ENCODE results near the gene TAF9.
"Not testable (repeated sequence)": the region's sequence is repeated elsewhere in the genome, so short reads cannot be mapped to it uniquely, and the experiment has no call there.

TAF9 gene

DNA sequence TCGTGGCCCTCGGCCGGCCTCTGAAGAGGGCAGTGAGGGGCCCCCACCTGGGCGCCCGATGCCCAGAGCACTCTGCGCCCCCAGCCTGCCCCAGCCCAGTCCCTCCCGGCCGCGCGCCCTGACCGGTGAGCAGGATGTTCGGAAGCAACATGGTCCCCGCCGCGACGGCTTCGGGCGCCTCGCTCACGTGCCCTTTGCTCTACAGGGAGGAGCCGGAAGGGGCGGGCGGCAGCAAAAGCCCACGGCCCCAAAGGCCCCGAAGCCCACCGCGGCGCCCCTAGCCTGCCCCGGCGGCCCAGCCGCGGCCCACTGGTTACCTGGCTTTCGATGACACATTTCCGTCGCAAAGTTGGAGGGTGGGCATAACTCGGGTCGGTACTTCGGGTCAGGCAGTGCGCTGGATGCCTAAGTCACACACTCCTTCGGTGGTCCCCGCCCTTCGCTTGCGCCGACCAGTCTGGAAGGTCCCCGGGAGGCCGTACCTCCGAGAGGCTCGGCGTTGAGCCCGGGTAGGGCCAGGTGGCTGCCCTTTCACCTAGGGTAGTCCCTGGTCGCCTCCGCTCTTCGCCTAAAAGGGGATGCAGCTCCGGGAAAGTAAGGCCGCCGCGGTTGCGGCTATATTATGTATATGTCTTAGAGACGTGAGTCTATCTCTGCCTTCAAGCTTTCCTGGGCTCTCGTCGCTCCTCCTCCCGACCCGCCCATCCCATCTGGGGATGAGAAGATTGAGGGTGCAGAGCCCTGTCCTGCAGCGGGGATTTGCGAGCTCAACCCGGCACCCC lies at the start of gene TAF9, which contains the start of the genes AK6 and RAD17:
Gene TAF9, minus strand, starts transcription at position 181 of the 782 bp plus-strand sequence. CDS start 3,783 bp downstream, outside the sequence.
Gene AK6, minus strand, starts transcription at position 181 of the 782 bp plus-strand sequence. Its CDS starts 30 bp downstream, at position 151.
Gene RAD17, plus strand, starts transcription at position 479 of the 782 bp plus-strand sequence. CDS start 2,391 bp downstream, outside the sequence.
- DNase-seq (ENCODE audit: low read depth, low spot score): peak; percentile 86

DNA sequence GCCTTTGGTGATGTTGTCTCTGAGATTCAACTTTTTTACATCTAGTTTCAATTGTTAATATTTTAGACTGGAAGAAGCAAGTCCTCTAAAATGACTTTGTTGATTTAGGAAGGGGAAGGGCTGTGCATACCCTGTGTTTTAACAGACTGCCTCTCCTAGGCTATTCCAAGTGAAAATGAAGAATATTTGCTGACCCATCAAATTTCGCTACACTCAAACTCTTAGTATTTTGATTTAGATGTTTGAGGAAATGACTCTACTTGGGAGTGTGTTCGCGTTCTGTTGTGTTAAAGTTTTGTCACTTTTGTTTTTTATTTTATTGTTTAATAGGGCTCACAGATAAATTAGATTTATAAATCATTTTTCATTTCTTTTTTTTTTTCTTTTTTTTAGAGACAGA lies 49.2 kb upstream of the TAF9 start:
- no peak for DNase-seq (ENCODE audit: low read depth, low spot score)

GRCh38 chr5:69416699-69417098 lies 47.4 kb upstream of the TAF9 start:
- no peak for DNase-seq (ENCODE audit: low read depth, low spot score)

- DNase-seq (ENCODE audit: low read depth, low spot score): no peak
These were observed 46.9 kb upstream of the TAF9 start for GRCh38 chr5:69416180-69416579.

DNA sequence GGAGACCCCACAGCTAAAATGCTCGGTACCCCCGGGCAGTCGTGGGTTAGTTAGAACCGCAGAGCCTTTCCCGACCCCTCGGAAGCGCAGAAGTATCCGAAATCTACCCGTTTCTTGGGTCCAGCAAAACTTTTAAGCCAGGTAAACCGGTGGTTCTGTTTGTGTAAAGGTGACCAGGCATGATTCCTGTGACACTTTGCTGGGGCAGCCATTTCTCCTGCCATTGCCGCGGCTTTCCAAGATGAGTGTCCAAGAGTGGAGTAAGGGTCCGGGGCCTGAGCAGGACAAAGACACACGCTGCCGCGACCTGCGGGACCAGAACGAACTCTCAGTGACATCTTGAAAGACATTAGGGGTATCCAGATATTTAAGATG lies 46.3 kb upstream of the TAF9 start:
- DNase-seq (ENCODE audit: low read depth, low spot score): no peak

DNA sequence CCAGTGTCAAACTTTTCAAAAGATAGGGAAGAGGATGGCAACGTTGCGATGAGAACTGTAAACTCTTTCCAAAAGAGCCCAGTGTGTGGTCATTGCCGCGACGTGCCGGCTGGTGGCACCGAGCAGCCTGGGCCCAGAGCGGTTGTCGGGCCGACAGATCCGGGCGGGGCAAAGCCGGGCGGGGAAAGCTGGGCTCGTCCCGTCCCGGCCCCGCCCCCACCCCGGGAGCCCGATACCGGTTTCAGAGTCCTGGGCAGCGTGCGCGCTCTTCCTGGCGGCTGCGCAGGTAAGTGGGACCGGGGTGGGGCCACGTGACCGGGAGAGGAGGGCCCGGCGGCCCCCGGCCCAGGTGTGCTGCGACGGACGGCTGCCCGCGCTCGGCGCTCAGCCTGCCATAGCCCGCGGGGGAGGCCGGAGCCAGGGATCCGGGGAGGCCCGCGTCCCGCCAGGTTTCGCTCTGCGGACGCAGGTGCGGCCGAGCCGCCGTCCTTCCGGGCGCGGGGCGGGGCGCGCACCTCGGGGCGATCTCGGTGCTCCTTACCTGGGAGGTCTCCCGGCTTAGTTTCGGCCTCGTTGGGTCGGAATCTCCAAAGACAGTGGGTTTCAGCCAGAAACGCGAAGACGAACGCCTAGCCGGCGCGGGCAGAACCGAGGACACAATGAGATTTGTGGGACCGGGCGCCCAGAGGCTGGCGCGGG lies 45.7 kb upstream of the TAF9 start, which contains the start of gene MARVELD2:
Gene MARVELD2, plus strand, starts transcription at position 232 of the 699 bp plus-strand sequence. CDS start 4,270 bp downstream, outside the sequence.
- DNase-seq (ENCODE audit: low read depth, low spot score): no peak

- no peak for DNase-seq (ENCODE audit: low read depth, low spot score)
These were observed 35.5 kb upstream of the TAF9 start for GRCh38 chr5:69404659-69405330.

- no peak for DNase-seq (ENCODE audit: low read depth, low spot score)
These were observed 9.1 kb upstream of the TAF9 start for GRCh38 chr5:69378376-69378775.

DNA sequence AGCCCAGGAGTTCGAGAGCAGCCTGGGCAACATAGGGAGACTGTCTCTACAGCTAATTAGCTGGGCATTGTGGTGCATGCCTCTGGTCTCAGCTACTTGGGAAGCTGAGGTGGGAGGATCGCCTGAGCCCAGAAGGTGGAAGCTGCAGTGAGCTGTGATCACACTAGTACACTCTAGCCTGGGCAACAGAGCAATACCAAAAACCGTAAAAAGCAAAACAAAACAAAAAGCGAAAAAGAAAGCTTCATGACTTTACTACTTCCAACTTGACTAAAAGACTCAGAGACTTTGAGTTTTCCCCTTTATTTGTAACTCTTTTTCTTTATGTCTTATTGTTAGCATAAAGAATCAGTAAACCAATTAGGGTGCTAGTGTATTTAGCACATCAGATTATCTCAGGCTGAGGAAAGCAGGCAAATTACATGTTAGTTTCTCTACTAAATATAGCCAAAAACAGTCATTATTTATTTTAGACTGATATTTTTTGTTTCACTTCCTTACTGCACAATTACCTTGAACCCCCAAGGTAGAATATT lies 5.7 kb upstream of the TAF9 start:
- no peak for DNase-seq (ENCODE audit: low read depth, low spot score)

DNA sequence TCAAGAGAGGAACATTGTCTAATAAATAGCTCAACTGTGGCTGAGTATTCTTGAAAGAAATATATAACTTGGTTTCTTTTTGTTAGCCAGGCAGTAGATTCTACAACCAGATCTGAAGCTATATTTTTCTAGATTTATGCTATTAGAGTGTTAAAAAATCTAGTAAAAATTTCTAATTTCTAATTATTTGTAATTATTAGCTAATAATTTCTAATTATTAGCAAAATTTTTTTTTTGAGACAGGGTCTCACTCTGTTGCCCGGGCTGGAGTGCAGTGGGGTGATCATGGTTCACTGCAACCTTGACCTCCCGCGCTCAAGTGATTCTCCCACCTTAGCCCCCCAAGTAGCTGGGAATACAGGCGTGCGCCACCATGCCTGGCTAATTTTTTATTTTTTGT lies 3.1 kb upstream of the TAF9 start:
- DNase-seq (ENCODE audit: low read depth, low spot score): no peak

GRCh38 chr5:69370335-69370734 lies 1.0 kb upstream of the TAF9 start:
- not testable (repeated sequence) for DNase-seq (ENCODE audit: low read depth, low spot score)

GRCh38 chr5:69368458-69369339 lies 621 bp downstream of the TAF9 start:
- DNase-seq (ENCODE audit: low read depth, low spot score): peak; percentile 5

DNA sequence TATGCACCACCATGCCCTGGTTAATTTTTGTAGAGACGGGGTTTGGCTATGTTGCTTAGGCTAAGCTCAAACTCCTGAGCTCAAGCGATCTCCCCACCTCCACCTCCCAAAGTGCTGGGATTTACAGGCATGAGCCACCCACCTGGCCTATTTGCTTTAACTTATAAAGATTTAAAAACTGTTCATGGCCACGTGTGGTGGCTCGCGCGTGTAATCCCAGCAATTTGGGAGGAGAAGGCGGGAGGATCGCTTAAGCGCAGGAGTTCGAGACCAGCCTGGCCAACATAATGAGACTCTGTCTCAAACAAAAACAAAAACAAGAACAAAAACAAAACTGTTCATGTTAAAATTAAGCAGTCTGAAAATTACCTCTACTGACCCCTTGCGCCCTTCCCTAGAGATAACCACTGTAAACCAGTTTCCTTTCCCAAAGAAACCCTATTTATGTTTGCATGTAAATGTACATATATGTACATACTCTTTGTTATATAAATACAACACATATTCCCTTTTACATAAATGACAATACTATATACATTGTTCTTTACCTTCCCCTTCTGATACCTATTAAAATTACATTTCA lies 1.5 kb downstream of the TAF9 start:
- no peak for DNase-seq (ENCODE audit: low read depth, low spot score)

DNA sequence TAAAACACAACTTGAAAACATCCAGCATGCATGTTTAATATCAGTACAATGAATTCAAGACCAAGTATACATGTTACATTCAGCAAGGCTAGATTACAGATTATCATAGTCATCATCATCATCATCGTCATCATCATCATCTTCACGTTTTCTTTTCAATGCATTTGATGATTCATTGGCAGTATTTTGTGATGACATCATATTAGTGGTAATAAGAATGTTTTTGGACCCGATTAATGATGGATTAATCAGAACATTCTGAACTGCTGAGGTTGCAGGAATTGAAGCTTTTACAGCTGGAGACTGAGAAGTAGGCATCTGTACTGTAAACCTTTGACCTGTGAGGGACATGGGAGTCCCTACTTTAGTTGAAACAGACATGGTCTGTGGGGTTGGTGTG lies 4.5 kb downstream of the TAF9 start:
- DNase-seq (ENCODE audit: low read depth, low spot score): no peak

DNA sequence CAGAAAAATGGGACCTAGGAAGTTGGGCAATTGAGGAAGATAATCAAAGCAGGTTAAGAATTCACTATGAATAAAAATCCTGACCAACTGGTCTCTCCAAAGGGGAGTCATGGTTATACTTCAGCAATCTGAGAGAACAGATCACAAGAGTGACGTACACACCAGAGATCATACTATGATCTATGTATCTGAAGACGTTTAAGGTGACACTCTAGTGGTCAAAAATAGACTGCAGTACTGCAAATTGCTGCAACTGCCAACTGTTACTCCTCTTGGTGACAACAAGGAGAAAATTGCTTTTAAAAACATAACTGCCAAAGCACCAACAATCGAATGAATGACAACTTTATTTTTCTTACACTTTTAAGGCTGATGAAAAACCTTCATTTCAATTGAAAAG lies 4.9 kb downstream of the TAF9 start:
- DNase-seq (ENCODE audit: low read depth, low spot score): no peak

DNA sequence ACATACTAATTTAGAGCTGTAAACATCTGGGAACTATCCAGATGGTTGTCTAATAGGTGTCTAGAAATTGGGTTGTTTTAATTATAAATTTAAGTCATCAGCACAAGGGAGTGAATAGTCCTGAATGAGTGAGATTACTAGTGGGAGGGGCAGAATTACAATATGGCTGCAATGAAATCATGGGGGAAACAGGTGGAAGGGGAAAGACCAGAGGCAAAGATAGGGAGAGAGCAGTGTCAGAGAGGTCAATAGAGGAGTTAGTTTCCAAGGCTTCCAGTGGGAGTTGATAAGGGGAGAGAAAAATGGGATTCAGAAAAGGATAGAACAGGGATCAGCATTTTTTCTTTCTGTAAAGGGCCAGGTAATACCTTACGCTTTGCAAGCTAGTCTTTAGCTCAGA lies 8.9 kb downstream of the TAF9 start:
- DNase-seq (ENCODE audit: low read depth, low spot score): no peak

DNA sequence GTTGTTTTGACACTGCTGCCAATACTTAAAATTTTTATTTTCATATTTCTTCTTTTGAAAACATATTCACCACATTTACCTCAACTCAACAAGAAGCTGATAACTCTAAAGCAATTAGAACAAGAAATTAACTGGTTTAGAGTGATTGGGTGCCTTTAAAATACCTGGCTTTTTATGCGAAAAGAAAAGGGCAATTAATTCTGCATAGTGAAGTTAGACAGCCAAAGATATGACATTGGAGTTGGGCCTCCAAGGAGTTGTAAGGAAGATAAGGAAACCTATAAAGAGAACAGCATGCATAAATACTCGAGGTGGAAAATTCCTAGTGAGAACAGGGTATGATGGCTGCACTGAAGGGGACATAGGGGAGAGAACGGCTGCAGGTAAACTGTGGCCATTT lies 9.6 kb downstream of the TAF9 start:
- no peak for DNase-seq (ENCODE audit: low read depth, low spot score)

DNA sequence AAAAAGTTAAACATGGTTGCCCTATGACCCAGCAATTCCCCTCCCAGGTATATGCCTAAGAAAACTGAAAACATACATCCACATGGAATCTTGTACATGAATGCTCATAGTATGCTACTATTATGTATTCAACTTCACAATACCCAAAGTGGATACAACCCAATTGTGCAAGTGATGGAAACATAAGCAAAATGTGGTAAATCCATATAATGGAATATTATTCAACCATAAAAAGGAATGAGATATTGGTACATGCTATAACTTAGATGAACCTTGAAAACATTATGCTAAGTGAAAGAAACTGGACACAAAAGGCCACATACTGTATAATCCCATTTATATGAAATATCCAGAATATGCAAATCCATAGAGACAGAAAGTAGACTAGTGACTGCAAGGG lies 18.7 kb downstream of the TAF9 start:
- DNase-seq (ENCODE audit: low read depth, low spot score): no peak

- no peak for DNase-seq (ENCODE audit: low read depth, low spot score)
These were observed 26.2 kb downstream of the TAF9 start for GRCh38 chr5:69343083-69343482.

- DNase-seq (ENCODE audit: low read depth, low spot score): no peak
These were observed 27.7 kb downstream of the TAF9 start for GRCh38 chr5:69341520-69342161.
